NCI-H82 (cell line): ENCODE measurements around the gene MAGI2.
A peak's percentile ranks its signal among the peaks of the same experiment; 100 is the strongest.
"Not testable (repeated sequence)": the region's sequence is repeated elsewhere in the genome, so short reads cannot be mapped to it uniquely, and the experiment has no call there.

Source experiments
- DNase-seq: peaks from one replicate; lab custom pipeline; 2025; lab: John Stamatoyannopoulos, UW

MAGI2 gene

DNA sequence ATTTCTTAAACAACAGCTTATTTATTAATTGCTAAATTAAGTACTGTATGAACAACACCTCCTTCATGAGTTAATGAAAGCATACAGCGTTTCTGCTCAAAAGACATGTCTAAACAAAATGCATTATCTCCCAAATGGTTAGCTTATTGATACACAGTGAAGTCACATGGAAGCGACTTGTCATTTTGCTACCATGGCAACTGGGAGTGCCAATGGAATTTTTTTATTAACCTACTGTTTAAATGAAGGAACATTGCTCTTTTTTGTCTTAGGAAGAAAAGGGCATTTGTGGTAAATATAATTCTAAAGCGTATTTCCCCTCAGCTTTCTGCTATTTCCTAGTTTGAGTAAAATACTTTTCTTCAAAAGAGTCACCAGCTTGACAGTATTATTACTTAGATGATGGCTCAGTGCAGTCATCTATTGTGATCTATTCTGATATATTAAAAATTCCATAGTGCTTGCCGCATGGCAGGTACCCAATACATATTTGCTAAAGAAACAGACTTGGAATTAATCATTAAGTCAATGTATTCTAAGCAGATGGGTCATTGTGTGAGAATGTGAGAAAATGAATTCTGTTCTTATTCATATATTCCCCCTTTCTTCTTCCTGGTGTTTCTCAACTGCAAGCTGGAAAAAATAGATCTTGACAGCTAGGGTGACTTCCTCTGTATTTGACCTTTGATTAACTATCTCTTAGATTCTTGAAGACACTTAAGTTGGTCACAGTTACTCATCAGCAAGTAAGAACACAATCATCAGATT, 818.3 kb downstream of the MAGI2 start:
- no peak for DNase-seq

DNA sequence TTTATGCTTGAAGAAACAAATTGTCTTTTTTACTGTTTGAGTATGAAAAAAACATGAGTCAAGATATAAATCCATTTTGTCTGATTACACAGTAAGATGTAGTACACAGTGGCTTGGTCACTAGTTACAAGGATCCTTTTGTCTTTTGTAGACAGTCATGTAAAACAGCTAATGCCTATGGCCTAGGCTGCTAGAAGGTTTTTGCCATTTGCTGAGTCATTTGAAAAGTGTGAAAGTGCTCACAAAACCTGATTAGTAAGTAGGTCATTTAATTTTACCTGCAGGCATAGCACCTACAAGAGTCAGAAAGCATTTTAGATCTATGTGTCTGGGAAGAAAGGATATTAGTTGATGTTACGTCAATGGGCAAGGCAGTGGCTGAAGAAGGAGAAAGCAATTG, 819.4 kb downstream of the MAGI2 start:
- DNase-seq, result no peak

DNA sequence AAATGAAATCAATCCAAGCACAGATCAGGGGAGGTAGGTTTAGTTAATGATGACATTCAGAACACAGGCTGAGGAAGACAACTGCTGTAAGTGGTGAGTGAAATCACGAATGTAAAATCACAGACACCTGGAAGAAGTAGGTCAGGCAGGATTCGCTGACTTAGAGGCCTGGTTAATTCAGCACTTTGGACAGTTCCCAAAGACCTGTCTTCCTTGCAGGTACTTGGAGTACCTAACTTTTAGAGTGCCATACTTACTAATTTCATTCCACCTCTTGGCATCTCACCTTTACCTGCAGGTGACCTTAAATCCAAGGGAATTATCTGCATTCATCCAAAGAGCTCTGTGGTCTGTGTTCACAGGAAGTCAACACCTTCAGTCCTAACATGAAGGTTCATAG, 832.5 kb downstream of the MAGI2 start:
- peak; percentile 65 for DNase-seq

DNA sequence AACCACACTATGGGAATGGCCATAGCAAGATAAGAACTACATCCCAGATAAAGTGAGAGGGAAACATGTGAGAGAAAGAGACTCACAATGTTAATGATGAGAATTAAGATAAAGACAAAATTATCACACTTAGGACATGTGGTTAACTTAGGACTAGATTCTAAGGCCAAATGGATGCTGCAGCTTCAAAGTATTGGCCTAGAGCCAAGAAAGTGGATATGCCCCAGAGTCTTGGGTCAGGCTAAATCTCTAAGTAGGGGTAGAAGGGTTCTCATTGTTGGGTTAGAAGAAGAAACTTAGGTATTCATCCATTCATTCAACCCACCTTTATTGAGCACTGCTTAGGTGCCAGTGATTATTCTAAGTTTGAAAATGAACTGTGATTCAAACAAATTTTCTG, 836.9 kb downstream of the MAGI2 start:
- peak; percentile 57 for DNase-seq

DNA sequence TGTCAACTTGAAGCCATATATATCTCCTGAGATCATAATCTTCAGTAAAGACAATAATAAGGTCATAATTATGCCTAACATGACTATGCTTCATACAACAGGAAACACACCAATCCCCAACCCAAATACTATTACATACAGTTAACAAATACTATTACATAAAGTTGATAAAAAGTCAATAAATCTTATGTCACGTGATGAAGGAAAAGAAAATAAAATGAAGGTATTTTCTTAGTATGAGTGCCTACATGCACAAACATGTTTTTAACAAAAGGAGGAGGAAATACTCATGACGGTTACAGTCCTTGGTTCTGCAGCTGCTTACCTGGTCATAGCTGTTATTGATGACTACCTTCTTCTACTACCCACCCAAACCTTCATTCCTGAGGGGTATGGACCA, 844.2 kb downstream of the MAGI2 start:
- DNase-seq, result no peak

DNA sequence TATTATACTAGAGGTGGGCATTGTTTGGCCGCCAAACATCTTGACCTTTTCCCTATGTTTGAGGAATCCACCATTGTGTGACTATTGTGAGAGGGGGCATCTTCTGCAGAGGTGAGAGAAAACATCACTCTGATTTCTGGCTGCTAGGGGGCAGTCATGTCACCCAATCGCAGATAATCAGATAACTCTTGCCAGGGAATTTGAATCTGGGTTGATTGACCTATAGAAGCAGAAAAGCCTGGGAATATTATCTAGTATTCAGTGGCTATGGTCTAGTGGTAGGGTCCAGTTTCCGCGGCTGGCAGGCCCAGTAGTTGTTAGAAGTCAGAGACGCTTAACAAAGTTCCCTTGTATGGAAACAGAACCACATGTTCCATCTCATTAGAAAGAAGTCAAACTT, 846.4 kb downstream of the MAGI2 start:
- DNase-seq, result peak; percentile 53

DNA sequence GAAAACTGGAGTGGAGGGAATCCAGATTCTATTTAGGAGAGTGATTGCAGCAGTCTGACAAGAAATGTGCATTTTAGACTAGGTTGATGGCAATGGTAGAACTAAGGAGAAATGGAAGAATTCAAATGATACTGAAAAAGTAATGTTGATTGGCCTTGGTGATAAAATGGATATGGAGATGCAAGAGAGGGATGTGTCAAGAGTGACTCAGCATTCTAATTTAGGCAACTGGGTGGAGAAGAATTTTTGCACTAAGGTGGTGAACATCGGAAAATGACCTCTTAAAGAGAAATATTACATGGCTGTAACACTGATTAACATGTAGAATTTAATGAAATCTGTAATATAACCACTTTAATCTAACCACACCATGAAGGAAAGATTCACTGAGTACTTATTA, 848.3 kb downstream of the MAGI2 start:
- DNase-seq, result no peak

DNA sequence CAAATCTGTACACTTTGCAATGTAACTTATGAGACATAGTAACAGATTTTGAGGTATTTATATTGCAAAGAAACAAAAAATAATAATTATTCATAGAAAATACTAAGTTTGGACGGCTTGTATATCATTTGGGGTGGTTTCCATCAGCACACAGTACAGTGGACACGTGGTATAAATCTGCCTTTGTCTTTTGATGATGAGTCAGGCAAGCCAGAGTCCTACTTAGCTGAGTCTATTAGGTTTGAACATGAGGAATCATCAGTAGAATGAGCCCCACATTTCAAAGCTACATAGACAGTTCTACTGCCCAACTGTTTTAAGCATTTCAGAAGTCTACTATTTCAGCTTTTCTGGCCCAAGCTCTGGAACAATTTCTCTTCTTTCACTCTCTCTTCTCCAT, 851.7 kb downstream of the MAGI2 start:
- no peak for DNase-seq

DNA sequence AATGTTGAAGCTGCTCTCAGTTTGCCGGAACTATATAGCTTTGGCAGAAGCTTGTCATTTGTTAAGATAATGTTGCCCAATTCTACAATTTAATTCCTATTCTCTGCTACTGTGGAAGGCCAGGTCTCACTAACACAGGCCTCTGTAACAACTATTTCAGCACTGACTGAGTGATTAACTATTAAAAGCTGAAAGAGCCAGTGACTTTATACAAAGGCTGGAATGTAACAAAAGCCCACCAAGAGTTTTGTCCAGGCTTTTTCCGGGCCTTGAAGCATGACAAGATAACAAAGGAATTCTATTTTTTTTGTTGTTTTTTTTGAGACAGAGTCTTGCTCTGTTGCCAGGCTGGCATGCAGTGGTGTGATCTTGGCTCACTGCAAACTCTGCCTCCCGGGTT, 859.3 kb downstream of the MAGI2 start:
- no peak for DNase-seq

DNA sequence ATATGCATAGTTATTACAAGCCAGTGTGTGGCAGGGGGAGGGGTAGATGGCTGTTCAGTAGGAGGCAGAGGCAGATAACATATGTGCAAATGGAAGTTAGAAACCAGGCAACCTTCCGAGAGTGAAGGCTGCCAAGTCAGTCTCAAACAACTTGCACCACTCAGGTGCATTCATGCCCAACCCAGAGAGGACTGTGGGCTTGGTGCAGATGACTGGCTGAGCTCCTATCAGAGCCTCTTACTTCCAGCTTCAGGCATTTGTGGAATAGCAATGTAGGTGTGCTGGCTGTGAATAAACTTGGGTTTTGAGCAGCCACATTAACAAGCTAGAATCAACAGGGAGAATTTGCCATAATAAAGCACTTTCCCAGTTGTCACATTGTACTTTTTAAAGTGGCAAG, 865.1 kb downstream of the MAGI2 start:
- no peak for DNase-seq

DNA sequence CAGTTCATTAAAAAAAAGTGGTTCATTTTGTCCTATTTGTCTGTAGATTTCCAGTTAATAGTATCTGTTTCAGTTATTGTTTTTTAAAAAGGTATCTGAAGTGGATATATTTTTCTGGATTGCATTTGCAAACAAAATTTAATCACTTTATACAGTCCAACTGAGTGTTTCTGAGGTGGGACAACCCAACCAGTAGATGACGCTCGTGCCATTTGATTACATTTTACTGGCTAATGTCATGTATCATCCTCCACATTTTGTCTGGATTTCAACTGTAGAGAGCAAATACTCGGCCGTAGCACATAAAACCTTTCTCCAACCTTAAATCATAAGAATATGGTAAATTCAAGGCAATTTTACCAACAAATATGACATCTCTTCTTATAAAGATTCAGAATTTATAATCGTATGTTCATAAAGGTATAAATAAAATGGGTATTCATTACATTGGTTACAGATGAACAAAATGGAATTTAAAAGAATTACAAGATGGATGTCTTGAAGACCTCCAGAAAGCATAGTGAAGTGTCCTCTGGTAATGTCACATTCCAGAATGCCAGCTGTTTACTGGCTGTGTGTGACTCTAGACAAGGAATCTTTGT, 865.9 kb downstream of the MAGI2 start:
- DNase-seq, result peak; percentile 73

DNA sequence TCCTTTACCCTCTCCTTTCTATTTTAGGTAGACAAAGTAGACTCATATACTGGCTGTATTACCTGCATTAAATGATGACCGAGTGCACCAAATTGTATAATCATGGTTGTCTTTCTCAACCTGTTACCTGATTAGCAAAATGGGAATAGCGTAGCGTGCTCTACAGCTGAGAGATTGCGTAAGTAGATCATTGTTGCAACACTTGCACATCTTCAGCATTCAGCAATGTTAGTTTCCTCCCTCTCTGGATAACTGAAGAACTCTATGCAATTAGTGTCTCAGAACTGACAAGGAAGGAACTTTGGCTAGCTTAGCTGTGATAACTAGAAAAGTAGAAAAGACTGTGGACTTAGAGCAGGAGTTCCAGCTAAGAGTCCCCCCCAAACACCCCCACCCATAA, 867.5 kb downstream of the MAGI2 start:
- DNase-seq, result no peak

DNA sequence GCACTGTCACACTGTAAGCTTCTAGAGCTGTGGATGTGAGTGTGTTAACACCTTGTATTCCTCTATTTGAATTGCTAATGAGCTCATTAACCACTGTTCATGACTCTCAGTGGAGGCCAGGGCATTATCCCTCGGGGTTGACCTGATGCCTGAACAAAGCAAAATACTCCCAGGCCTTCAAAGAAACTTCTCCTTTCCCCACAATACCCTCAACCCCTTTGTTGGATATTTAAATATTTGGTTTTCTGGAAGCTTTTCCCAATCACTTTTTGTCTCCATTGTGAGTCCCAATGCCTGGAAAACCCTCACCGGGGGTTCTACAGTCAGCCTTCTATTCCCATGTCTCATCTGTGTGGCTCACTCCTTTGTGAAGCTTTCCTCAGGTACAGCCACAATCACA, 874.8 kb downstream of the MAGI2 start:
- DNase-seq, result no peak

DNA sequence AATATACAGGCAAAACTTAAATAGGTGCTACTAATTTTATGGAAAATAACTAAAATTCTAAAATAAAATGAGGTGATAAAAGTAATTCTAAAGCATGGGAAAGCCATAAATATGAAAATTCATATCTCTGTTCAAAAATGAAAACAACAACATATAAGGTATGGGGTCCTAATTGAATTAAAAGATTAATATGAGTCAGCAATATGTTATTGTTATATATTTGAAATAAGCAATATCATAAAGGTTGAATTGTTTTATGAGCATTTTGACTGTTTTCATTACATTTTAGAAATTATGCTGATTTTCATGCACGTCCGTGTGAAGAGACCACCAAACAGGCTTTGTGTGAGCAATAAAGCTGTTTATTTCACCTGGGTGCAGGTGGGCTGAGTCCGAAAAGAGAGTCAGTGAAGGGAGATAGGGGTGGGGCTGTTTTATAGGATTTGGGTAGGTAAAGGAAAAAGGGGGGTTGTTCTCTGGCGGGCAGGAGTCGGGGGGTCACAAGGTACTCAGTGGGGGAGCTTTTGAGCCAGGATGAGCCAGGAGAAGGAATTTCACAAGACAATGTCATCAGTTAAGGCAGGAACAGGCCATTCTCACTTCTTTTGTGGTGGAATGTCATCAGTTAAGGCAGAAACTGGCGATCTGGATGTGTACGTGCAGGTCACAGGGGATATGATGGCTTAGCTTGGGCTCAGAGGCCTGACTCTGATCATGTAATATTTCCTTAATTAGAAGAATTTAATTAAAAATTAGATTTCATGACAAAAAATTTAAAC, 876.1 kb downstream of the MAGI2 start:
- not testable (repeated sequence) for DNase-seq

DNA sequence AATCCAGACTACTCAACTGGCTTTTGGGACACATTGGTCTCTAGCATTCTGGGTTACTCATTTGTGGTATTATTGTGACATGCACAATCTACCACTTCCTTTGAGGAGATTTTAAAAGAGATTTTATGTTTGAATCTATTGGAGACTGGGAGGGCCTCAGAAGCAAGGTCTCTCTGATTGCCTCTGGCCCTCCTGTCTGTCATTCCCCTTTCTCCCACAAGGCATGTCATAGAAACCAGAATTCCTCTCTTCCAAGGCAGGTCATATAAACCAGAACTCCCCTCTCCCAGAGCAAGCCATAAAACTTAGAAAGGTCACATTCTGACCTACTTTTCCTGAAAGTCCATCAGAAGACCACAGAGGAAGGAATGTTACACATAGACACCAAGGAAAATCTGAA, 877.2 kb downstream of the MAGI2 start:
- DNase-seq, result no peak

DNA sequence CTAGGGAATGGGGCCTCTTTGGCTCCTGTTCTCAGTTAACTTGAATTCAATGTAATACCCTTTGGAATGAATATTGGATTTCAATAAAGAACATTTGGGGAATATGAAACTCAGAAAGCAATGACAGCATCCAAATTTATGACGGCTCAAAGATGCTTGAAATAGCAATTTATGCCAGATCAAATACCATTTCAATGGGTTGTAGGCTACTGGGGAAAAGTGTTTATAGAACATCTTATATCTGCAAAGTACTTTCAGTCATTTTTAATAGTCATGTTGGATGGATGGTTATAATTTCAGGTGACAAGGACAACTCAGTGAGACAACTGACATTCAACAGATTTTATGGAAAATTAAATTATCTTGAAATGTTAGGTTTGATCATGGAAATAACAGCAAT, 882.2 kb downstream of the MAGI2 start:
- no peak for DNase-seq

DNA sequence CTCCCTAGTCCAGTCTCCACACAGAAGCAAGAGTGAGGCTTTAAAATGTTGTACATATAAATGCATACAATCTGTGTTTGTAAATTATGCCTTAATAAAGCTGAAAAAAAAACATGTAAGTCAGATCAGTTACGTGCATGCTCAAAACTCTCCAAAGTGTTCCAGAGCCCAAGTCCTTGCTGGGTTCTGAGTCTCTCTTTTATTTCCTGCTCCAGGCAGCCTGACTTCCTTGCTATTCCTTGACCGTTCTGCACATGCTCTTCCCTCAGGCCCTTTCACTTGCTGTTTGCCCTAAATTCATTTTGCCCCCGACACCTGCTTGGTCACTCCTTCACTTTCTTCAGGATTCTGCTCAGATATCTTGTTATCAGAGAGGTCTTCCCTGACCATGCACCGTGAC, 884.8 kb downstream of the MAGI2 start:
- no peak for DNase-seq

DNA sequence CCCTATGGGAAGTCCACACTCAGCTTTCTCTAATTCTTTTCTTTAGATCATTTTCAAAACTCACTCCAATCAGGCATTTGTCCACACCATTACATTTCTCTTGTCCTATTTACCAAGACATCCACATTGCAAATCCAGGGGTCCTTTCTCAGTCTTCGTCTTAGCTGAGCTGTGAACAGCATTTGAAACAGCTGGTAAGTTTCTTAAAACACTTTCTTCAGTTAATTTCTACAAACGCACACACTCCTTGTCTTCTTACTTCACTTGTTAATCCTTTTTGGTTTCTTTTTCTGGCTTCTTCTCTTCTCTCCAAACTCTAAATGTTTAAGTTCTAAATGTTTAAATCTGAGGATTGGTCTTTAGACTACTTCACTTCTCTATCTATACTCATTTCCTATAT, 885.6 kb downstream of the MAGI2 start:
- DNase-seq, result no peak

DNA sequence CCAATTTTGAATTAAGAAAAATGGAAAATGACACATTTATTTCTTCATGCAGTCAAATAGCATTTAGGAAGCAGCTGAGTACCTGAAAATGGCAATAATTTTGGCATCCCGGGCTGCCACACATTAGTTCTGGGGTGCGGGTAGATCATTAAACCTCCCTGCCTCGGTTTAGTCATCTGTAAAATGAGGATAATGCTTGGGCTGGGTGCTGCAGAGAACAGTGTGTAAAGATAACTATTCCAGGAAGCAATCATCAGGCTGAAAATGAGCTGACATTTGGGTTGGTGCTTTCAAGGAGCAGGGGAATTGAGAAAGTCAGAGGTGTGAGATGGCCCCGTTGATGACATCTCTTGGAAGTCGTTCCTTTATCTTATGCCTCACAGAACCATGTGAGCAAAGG, 887.7 kb downstream of the MAGI2 start:
- no peak for DNase-seq

DNA sequence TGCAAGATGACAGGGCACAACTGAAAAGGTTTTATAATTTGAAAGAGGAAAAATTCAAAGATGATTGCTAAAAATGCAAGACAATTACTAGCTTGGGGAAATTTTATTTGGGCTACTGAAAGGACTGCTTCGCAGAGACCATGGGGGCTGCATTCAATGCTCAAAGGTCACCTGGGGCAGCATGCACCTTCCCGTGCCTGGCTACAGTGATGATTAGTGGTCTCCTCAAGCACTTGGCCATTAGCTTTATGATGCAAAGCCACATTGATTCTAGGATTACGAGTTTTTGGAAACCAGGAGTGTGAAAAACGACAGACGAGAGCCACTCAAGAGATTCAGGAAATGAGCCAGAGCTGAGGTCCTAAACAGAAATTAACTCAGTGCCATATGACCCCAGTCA, 890.3 kb downstream of the MAGI2 start:
- DNase-seq, result peak; percentile 6

DNA sequence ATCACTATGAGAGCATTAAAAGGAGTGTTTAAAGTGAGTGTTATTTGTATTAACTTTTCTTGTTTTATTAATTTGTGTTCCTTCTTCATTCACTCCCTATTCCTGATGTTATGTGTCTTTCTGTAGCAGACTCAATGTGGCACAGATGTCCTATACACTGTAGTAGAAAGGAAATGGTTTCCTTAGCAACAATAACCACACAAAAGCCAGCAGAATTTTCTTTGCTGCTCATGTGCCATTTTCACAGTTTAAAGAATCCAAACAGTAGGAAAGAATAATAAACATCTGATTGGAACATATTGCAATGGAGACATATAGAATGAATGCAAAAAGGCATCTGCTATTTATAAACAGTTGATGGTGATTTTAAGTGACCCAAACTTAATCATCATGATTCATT, 891.3 kb downstream of the MAGI2 start:
- no peak for DNase-seq

DNA sequence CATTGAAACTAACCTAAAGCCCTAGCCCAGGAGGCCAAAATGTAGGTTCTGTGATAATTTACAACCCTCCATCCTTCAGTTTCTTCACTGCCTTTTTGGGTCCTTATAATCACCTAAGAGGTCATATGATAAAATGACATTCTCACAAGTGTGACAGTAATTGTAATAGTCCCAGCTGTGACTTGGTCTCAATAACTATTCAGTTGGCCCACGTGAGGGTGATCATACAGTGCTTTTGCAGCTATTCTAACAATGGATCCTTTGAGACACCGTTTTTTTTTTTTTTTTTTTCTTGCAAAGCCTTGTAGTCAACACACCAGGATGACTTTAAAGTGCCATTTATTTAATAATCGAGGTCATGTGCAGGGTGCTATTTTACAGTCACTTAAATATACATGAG, 894.9 kb downstream of the MAGI2 start:
- DNase-seq, result no peak

DNA sequence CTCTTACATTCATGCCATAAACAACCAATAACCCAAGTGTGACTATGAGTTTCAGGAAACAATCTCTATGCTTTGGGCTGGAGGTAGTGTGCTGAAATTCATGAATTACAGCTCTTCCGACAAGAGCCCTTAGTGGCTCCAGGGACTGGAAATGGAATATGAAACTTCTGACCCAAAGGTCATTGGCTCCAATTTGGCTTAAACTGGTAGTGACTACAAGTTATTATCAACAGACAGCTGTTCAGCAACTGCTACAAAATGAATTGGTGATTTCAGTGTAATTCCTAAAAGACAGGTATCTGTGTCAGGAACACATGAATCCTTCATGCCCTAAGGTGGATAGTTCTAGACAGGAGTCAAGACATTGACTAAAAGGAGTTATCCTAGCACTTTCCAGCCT, 909.5 kb downstream of the MAGI2 start:
- no peak for DNase-seq
